DND-41 (cell line): Measurements from ENCODE around the gene KLF1.

Experiments used
- ATAC-seq: fragments of 200-7000 bp; cut with Tn5 transposase; 3 replicates; pipeline ENCODE4 v1.9.1; 2021; ENCODE audit warnings: low read depth; ENCODE audit not compliant: insufficient read depth
- DNase-seq: peaks from one replicate; pipeline ENCODE4 v3.0.0-alpha.2; 2020
- H2AFZ ChIP-seq: 2 replicates; pipeline ENCODE4 v1.6.0; 2012; ENCODE audit warnings: low read depth, low read length
- H3K27ac ChIP-seq: 2 replicates; pipeline ENCODE4 v1.5.1; 2012; ENCODE audit warnings: low read length, inconsistent platforms
- H3K27me3 ChIP-seq: fragments of 200-600 bp; sonication (generic); 2 replicates; pipeline ENCODE4 v1.6.0; 2012; ENCODE audit warnings: low read length, mild to moderate bottlenecking, inconsistent platforms; ENCODE audit not compliant: insufficient read depth, poor library complexity
- H3K36me3 ChIP-seq: 2 replicates; pipeline ENCODE4 v1.5.1; 2012; ENCODE audit warnings: low read length, inconsistent platforms; ENCODE audit not compliant: insufficient read depth
- H3K4me1 ChIP-seq: 2 replicates; pipeline ENCODE4 v1.5.1; 2012; ENCODE audit warnings: mild to moderate bottlenecking, low read length; ENCODE audit not compliant: insufficient read depth
- H3K4me2 ChIP-seq: 2 replicates; pipeline ENCODE4 v1.6.0; 2012; ENCODE audit warnings: mild to moderate bottlenecking, moderate library complexity, low read length, inconsistent platforms; ENCODE audit not compliant: insufficient read depth
- H3K4me3 ChIP-seq, 2 experiments: fragments of 200-600 bp in 1 of 2; shearing (Covaris generic) in 1 of 2; 2 replicates each; pipeline ENCODE4 v1.5.1; 2012 to 2016; ENCODE audit warnings: inconsistent platforms in 2 of 2, low read length in 2 of 2, mild to moderate bottlenecking in 2 of 2, low read depth in 1 of 2, moderate library complexity in 1 of 2
- H3K79me2 ChIP-seq: 2 replicates; pipeline ENCODE4 v1.6.0; 2012; ENCODE audit warnings: low read length, inconsistent platforms; ENCODE audit not compliant: insufficient read depth
- H3K9ac ChIP-seq: 2 replicates; pipeline ENCODE4 v1.6.0; 2012; ENCODE audit warnings: low read depth, mild to moderate bottlenecking, inconsistent platforms, low read length, moderate library complexity
- H3K9me3 ChIP-seq: 2 replicates; pipeline ENCODE4 v1.5.1; 2012; ENCODE audit warnings: low read length, moderate library complexity, mild to moderate bottlenecking, inconsistent platforms; ENCODE audit not compliant: insufficient read depth, severe bottlenecking
- H4K20me1 ChIP-seq: 2 replicates; pipeline ENCODE4 v1.6.0; 2012; ENCODE audit warnings: low read length; ENCODE audit not compliant: insufficient read depth
- EZH2 ChIP-seq: IDR thresholded peaks from 3 replicates; pipeline ENCODE4 v1.6.1; 2012; ENCODE audit warnings: borderline replicate concordance, low read depth, mild to moderate bottlenecking, moderate library complexity, low read length, inconsistent platforms; ENCODE audit not compliant: severe bottlenecking
- TF ChIP-seq, protein P1 (sequence below): IDR thresholded peaks from 2 replicates; pipeline ENCODE4 v1.5.1; 2012; ENCODE audit warnings: borderline replicate concordance, low read length, moderate library complexity, mild to moderate bottlenecking; ENCODE audit not compliant: poor library complexity, severe bottlenecking; ENCODE audit errors: extremely low read depth

Gene KLF1

DNA sequence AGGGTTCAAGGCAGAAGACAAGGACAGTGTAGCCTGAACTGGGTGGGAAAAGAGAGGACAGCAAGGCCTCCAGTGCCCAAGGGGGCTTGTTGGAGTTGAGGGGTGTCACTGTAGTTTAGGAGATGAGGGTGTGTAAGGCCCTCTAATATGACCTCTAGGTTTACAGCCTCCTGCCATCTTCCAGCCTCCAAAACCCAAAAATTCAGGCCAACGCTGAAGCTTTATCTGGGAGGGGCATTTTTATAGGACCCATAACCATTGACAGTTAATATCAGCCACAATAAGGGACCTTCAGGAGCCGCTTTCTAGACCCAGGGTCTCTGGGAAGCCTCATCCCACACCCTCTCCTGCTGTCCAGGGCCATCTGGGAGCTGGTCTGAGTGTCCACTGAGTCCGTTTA lies 2.8 kb downstream of the KLF1 start:
- Histone ChIP-seq H3K4me1 (peaks cover 24% of the 10 kb centered on the region), H3K27me3 (no peaks in the 10 kb centered on the region), H3K36me3 (no peaks in the 10 kb centered on the region; the same call in 1 of the 2 replicates), H3K9me3 (peaks cover 5% of the 10 kb centered on the region), H3K27ac (no peak overlapping the region), H3K4me3 (no peak overlapping the region), H3K9ac (no peak overlapping the region), H3K79me2 (peaks cover 18% of the 10 kb centered on the region), H4K20me1 (no peaks in the 10 kb centered on the region), H2AFZ (no peak overlapping the region), H3K4me2 (no peak overlapping the region)
- no peak for ATAC-seq
- TF ChIP-seq EZH2, result no peak
- TF ChIP-seq, protein P1, sequence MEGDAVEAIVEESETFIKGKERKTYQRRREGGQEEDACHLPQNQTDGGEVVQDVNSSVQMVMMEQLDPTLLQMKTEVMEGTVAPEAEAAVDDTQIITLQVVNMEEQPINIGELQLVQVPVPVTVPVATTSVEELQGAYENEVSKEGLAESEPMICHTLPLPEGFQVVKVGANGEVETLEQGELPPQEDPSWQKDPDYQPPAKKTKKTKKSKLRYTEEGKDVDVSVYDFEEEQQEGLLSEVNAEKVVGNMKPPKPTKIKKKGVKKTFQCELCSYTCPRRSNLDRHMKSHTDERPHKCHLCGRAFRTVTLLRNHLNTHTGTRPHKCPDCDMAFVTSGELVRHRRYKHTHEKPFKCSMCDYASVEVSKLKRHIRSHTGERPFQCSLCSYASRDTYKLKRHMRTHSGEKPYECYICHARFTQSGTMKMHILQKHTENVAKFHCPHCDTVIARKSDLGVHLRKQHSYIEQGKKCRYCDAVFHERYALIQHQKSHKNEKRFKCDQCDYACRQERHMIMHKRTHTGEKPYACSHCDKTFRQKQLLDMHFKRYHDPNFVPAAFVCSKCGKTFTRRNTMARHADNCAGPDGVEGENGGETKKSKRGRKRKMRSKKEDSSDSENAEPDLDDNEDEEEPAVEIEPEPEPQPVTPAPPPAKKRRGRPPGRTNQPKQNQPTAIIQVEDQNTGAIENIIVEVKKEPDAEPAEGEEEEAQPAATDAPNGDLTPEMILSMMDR, result no peak
- DNase-seq, result no peak

DNA sequence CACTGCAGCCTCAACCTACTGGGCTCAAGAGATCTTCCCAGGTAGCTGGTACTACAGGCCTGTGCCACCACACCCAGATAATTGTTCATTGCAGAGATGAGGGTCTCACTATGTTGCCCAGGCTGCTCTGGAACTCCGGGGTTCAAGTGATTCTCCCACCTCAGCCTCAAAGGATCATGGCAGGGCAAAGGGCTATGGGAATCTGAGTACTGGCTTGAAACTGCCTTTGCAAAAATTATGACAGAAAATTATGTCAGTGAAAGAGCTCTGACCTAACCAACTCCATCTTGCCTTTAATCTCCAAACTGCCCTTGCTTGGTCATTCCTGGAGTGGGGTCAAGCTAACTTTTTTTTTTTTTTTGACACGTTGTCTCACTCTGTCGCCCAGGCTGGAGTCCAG lies 4.4 kb downstream of the KLF1 start:
- Histone ChIP-seq H2AFZ (no peak overlapping the region), H3K4me3 (no peak overlapping the region), H3K79me2 (peaks cover 18% of the 10 kb centered on the region), H3K4me2 (no peak overlapping the region), H3K9me3 (peaks cover 5% of the 10 kb centered on the region), H3K27me3 (no peaks in the 10 kb centered on the region), H3K9ac (no peak overlapping the region), H3K4me1 (peaks cover 24% of the 10 kb centered on the region), H4K20me1 (no peaks in the 10 kb centered on the region), H3K27ac (no peak overlapping the region), H3K36me3 (peaks cover 10% of the 10 kb centered on the region)
- DNase-seq (no peak), ATAC-seq (no peak)
- no peak for TF ChIP-seq EZH2
- TF ChIP-seq, protein P1, result no peak

DNA sequence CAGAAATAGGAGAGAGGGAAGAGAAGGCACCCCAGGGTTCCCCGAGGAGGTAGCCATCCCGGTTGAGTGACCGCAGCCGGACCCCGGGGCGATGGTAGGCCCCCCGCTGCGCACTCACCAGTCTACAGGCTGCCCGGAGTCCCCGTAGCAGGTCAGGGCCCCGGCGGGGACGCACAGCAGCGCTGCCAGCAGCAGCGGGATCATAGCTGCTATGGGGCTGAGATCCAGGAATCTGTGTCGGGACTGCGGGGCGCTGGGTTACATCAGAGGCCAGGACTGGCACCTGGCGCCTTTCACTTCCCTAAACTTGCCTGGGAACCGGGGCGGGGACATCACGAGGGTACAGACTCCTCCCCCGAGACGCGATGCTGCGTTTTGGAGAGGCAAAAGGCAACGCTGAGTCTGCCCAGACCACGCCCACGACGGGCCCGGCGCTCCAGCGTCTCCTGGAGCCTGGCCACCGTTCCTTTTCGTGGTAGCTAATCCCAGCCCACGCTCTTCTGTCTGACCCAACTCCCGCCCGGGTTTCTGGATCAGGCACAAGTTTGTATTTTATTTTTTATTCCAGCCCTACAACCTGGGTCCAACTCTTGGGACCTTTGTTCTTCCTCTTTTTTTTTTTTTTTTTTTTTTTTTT lies 5.7 kb downstream of the KLF1 start, which contains the start of gene DNASE2:
TSS of gene DNASE2 (minus strand) at position 278 of the 637 bp plus-strand sequence. CDS start at position 204, 74 bp downstream.
- Histone ChIP-seq H3K4me3 (peak within 1 kb of the TSS; percentile 91 to 98), H3K27ac (peak within 1 kb of the TSS; percentile 85), H3K9me3 (peaks cover 5% of the 10 kb centered on the region), H3K36me3 (peaks cover 14% of the 10 kb centered on the region), H3K4me2 (peak within 1 kb of the TSS; percentile 91), H3K4me1 (peaks cover 24% of the 10 kb centered on the region), H2AFZ (peak within 1 kb of the TSS; percentile 98), H3K79me2 (peaks cover 18% of the 10 kb centered on the region), H4K20me1 (no peaks in the 10 kb centered on the region), H3K9ac (peak within 1 kb of the TSS; percentile 92), H3K27me3 (no peaks in the 10 kb centered on the region)
- ATAC-seq (peak; percentile 98), DNase-seq (peak; percentile 96)
- TF ChIP-seq EZH2, result no peak
- TF ChIP-seq, protein P1, result peak; percentile 2
